ENCODE data around the gene KCNJ10.
"Not testable (repeated sequence)": the region's sequence is repeated elsewhere in the genome, so short reads cannot be mapped to it uniquely, and the experiment has no call there.

The KCNJ10 gene

DNA sequence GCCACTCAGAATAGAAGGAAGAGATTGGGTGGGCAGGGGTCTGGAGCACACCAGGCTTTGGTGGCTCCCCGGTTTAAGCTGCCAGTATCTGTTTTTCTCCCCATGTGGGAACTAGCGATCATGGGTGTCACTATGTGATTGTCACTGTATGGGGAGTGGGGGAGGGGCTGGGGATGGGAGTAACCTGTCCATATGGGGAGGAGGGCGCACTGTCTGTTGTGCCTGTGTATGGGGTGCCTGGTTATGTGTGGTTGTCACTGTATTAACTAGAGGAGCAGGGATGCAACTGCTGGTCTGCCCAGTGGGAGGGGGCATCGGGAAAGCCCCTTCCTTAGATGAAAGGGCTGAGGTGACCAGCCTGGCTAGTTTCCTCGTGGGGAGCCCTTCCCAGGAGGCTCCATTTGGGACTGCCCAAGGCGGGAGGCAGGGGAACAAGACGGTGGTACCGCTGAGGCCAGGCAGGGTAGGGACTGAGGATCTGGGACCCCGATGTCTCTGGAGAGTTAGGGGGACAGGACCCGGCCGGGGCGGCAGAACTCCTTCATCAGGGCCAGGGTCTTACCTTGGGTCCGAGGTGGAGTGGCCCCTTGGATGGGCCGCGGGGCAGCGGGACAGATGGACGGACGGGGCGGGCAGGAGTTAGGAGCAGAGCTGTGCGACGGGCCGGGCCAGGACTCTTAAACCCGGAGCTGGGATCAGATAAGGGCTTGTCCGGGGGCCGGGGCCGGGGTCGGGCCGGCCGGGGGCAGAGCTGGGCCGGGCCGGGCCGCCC is at the start of gene KCNJ10:
Gene KCNJ10 (minus strand): TSS at position 701 of the 772 bp plus-strand sequence. CDS start 27,628 bp downstream, outside the sequence.
- no peak for DNase-seq (ENCODE audit: low read depth)

DNA sequence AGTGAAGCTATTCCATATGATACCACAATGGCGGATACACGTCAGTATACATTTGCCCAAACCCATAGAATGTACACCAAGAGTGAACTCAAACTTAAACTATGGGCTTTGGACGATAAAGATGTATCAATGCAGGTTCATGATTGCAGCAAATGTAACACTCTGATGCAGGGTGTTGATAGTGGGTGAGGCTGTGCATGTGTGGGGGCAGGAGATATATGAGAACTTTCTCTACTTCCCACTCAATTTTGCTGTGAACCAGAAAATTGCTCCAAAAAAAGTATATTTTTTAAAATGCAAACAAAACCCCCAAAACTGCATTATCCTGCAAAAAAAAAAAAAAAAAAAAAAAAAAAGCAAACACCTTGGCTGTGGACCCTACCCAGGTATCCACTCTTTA is 49.0 kb upstream of the KCNJ10 start:
- DNase-seq (ENCODE audit: low read depth) = no peak

DNA sequence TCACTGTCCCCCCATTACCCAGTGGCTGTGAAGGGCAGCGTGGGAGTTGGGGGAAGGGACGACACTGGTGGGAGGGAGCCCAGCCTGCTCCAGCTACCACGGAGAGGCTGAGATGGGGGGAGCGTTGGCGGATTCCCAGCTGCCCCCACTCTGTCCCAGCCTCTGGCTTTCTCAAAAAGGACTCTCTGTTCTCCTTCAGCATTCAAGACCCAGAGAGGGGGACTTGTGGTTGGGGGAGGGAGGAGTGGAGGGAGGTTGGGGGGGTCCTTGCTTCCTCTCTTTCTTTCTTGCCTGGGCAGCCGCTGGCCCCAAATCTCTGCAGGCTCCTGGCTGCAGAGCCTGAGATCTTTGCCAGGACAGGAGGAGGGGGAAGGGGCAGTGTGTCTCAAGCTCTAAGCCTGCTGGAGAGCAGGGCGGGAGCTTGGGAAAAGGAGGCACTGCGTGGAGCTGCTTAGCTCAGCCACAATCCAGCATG is 47.8 kb upstream of the KCNJ10 start:
- DNase-seq (ENCODE audit: low read depth) = no peak

DNA sequence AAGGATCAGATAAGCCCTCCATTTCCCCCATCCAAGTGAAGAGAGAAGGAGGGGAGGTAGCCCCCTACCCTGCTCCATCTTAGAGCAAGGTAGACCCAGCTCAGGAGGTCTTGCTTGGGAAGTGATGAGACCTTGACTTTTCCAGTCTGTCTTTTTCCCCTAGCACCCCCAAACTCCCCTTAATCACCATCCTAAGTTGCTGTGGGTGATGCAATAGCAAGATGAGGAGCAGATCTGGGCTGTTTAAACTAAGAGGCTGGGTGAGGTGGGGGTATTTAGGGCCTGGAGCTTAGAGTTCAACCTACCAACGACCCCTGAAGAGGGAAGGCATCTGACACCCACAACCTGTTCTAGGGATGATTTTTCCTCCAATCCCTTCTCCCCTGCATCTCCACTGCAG is 47.3 kb upstream of the KCNJ10 start:
- DNase-seq (ENCODE audit: low read depth) = no peak

DNA sequence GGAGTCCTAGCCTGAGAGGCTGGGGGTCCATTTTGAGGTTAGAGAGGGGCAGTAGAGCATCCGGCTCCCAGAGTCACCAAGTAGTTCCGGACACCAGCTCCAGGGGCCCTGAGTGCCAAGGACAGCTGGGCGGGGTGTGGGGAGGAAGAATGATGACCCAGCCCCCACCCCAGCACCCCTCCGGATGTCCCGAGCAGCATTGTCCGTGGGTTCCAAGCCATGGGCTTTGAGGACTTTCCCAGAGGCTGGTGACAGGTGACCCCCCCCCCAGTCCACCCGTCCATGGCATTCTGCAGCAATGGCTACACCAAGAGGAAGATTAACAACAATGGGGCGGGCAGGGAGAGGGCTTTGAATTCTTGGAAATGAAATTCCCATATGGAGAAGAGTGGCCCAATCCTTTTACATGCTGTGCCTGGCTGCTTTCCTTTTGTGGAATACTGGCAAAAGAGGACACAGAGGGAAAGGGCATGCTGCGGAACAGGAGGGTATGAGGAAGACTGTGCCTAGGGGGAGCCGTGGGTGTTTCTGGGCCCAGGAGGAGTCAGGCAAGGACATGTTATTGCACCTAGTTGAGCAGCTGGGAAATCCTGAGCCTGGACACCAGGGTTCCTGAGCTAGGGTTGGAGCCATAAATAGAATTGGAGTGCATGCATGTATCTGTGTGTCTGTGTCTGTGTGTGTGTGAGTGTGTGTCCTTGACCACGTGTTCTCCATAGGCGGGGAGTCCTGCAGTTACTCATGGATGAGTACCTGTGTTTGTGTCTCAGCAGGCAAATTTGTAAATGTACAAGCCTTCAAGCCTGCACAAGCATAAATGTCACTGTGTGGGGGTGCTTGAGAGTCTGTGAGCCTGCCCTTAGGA is 46.6 kb upstream of the KCNJ10 start:
- no peak for DNase-seq (ENCODE audit: low read depth)

DNA sequence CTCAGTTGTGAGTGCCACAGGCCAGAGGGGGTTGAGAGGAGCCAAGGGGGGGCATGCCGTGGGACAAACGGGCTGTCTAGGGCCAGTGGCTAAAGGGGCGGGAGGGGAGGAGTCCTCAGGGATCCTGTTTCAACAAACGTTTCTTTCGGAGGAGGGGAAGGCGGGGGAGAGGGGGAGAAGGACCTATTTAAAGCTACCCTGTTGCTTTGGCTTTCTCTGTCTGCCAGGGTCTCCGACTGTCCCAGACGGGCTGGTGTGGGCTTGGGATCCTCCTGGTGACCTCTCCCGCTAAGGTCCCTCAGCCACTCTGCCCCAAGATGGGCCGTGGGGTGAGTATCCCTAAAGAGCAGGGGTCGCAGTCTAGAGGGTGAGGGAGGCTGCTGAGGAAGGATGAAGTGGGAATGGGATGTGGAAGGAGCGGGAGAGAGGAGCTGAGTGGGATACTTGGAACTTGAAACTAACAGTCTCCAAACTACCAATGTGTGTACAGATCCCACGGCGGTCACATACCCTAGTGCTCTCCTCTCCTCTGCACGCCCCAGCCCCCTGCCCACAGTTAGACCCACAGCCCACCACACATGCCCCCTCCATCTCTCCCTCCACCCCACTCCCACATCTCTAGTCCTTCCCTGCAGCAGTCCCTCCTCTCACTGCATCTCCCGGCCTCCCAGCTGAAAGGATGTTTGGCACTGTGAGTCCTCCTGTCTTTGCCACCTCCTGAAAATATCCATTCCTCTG is 45.8 kb upstream of the KCNJ10 start, which contains the start of gene ATP1A2:
Gene ATP1A2 (plus strand): TSS at position 215 of the 738 bp plus-strand sequence. CDS start 103 bp downstream, at position 318.
- no peak for DNase-seq (ENCODE audit: low read depth)

DNA sequence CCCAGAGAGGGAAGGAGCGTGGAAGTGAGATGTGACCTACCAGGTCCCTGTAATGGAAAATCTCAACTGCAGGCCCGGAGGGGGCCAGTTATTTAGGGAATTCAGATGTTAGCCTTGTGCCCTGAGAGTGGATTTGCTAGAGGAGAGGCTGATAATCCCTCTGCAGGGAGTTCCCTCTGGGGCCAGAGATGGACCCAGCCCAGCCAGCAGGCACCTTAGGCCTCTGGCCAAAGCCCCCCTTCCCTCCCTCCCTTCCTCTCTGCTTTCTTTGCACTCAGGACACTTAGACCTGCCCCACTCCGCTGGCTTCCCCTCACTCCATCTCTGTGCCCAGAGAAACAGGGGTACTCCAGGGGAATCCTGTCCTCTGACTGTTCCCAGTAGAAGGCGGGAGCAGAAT is 44.1 kb upstream of the KCNJ10 start:
- no peak for DNase-seq (ENCODE audit: low read depth)

DNA sequence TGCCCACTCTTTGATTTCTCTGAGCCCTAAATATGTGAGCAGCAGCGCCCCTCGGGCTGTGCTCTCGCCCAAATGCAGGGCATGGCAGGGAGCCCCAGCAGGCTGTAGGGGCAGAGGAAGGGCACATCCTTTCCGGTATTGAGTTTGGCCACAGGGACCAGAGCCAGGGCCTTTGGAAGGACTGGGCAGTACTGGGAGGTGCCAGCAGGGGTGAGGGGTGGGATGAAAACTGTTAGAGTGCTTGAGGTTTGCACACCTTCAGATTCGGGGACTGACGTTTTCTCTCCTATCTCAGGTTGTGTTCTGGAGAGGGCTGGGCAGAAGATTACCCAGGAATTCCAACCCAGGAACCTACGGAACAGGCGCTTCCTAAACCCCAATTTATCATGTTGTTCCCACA is 43.4 kb upstream of the KCNJ10 start:
- no peak for DNase-seq (ENCODE audit: low read depth)

DNA sequence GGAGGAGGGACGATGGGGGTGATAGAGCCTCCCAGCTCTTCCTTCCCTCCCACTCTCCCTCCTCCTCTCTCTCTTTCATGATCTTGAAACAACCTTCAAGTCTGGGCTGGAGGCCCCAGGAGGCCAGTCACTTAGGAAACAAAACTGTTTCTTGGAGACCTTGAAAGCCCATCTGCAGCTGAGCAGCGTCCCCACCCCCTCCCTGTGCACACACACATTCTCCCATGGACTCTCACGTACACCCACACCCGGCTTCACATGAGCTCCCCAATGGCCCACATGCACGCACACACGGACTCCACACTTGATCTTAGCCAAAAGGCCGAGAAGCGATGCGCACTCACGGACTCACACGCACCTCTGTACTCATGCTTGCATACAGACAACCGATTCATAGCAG is 42.4 kb upstream of the KCNJ10 start:
- DNase-seq (ENCODE audit: low read depth) = no peak

DNA sequence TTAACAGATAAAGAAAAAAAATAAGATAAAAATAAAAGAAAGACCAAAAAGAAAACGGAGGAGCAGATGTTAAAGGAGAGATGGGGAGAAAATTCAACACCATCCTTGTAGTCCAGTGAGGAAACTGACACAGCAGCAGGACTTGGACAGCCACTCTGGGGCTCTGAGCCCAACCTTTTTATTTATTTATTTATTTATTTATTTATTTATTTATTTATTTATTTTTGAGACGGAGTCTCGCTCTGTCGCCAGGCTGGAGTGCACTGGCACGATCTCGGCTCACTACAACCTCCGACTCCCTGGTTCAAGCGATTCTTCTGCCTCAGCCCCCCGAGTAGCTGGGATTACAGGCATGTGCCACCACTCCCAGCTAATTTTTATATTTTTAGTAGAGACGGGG is 41.5 kb upstream of the KCNJ10 start:
- not testable (repeated sequence) for DNase-seq (ENCODE audit: low read depth)

DNA sequence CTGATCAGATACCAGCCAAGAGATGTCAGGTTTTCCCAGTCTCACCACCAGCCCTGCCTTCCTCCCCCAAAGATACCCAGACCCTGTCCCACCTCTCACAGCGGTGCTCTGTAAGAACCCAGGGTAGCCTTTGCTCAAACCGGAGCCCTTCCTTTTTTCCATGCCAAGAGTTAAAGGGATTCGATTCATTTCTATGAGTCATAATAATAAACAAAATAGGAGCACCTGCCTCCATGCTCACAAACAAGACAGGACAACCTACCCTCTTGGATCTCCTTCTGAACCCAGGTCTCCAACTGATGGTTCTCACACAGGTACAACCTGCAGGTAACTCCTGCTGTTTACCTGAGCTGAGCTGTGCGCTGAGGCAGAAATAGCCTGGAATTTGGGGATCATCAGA is 39.7 kb upstream of the KCNJ10 start:
- DNase-seq (ENCODE audit: low read depth) = no peak

DNA sequence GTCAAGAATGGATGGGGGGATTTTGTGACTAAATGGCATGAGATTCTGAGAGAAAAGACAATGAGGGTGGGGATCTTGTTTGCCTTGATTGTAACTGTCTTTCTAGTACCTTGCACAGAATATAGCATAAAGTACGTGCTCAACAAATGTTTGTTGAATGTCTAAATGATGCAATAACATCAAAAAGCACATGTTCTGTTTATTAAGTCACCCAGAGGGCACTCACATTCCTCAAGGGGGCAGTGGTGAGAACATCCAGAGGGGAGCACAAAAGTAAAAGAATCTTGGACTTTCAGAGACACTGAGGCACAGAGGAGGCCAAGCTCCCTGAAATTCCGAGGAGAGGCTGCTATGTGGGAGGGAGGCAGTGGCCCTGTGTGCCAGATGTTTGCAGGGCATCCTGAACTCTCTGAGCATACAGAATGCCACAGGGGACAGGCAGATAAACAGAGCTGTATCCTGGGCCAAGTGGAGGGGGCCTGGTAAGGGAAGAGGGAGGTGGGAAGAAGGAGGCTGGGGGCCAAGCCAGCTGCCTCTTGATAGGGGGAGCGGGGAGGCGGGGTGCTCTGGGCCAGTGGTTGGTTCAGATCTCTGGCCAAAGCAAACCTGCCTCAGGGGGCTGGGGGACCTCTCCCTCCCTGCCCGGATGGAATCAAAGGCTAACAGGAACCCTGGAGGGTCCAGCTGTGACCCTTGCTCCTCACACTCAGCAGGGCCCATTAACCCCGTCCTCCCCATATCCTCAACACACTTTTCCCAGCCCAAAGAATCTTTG is 39.1 kb upstream of the KCNJ10 start:
- DNase-seq (ENCODE audit: low read depth) = no peak

DNA sequence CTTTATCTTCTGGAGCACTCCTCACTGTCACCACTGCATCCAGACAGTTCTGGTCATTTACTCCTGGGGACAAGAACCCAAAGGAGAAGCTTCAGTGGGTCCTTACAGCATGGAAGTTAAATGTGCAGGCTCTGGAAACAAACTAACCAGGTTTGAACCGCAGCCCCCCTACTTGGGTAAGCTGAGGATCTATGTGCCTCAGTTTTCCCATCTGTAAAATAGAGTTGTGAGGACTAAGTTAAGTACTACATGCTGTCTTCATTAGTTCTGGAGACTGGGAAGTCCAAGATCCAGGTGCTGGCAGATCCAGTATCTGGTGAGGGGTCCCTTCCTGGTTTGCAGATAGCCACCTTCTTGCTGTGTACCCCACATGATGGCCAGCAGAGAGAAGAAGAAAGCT is 37.6 kb upstream of the KCNJ10 start:
- DNase-seq (ENCODE audit: low read depth) = no peak

DNA sequence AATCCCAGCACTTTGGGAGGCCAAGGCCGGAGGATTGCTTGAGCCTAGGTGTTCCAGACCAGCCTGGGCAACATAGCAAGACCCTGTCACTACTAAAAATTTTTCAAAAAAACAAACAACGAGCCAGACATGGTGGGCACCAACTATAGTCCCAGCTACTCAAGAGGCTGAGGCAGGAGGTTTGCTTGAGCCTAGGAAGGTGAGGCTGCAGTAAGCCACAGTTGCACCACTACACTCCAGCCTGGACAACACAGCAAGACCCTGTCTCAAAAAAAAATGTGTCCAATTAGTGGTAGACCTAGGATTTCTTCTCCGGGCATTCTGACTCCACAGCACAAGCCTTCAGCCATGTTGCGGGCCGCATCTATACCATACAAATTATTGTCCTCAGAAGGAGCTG is 35.2 kb upstream of the KCNJ10 start:
- DNase-seq (ENCODE audit: low read depth) = no peak

DNA sequence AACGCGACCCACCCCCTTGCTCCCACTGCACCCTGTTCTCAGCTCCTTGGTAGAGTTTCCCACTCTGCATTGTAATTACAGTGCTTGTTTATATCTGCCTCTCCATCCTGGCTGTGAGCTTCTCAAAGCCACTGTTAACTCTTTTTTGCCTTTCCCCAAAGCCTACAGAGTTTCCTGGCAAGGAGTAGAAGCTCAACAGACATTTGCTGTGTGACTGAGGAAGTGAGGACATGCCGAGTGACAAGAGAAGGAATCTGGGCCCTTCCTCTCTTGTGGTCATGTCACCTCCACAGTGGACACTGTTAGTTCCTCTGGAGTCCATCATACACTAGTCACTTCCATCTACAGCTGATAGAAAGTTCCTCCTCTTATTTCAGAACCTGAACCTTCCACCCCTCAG is 34.5 kb upstream of the KCNJ10 start:
- DNase-seq (ENCODE audit: low read depth) = no peak

DNA sequence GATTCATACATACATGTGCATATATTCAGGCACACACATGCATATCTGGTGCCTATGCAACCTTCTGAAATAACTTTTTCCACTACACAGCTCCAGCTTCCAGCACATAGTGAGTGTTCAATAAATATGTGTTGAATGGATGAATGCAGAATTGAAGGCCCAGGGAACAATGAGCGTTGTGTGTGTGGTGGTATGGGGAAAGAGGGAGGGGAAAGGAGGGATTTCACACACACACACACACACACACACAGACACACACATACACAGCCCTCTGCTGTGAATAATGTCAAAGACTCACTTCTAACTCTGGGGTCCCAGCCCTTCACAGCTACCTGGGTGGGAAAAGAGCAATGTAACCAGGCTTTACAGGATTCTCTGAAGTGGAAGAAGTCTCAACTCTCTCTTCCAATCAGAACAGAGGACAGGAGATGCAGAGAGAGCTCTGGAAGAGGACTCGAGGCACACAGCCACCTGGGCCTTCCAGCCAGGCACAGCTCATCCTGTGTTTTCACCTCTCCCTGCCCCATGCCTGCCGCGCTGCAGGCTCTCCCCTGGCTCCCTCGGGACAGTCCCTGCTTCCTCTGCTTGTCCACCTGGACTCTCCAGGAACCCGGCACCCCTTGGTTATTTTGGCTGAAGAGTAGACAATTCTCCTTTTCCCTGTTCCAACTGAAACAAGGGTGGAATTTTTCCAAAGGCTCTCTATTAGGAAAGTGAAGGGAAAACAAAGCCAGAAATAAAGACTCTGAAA is 33.9 kb upstream of the KCNJ10 start:
- no peak for DNase-seq (ENCODE audit: low read depth)

DNA sequence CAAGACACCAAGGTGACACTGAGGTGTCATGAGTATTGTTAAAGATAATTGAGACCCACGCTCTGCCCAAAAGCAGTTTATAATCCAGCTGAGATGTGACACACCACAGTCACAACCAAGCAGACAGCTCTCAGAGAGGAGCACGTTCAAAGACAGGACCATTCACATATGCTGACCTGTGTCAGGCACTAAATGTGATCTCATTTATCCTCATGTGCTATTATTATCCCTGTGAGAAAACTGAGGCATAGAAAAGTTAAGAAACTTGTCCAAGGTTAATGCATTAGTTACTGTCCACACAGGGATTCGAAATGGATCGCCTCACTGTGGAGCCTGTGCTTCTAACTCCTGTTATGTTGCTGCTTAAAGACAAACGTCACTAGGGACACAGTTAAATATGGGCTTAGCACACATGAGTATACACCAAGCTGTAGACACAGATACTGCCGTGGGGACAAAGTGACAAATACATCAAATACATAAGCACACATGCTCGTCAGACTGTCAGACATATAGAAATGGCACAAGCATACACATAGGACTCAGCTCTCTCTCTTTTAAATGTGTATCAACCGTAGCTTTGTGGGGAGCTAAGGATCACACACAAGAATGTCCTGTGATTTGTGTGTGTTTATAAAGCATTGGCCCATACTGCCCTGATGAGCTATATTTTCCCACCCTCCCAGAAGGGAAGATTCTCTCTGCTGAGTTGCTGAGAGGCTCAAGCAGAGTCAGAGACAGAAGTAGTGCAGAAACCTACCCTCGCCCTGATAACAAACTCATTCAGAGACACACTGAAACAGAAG is 32.0 kb upstream of the KCNJ10 start:
- DNase-seq (ENCODE audit: low read depth) = no peak

DNA sequence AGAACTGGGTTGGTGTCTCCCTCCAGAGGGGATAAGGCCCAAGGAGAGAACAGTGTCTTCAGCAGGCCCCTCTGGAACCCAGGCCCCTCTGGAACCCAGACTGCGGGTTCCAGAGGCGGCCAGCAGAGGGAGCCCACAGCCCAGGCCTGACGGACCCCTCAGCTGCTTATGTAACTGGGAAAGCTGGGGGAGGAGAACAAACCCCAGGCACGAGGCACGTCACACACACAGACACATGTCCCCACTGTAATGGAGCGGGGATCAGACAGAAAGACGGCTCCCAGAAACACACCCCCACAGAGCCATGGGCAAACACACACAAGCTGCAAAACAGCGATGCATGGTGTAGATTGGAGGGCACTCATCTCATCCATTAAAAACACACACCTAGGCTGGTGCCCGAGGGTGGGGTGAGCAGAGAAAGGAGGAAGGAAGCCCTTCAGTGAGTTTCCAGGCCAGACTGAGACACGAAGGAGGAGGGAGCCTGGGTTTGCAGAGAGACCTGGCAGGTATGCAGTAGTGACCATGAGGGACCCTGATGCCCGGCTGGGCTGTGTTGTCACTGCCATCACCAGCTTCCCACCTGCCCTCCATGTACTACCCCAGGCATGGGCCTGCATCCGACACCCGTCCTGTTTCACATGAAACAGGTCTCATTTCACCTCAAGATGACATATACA is 31.2 kb upstream of the KCNJ10 start:
- DNase-seq (ENCODE audit: low read depth) = no peak

DNA sequence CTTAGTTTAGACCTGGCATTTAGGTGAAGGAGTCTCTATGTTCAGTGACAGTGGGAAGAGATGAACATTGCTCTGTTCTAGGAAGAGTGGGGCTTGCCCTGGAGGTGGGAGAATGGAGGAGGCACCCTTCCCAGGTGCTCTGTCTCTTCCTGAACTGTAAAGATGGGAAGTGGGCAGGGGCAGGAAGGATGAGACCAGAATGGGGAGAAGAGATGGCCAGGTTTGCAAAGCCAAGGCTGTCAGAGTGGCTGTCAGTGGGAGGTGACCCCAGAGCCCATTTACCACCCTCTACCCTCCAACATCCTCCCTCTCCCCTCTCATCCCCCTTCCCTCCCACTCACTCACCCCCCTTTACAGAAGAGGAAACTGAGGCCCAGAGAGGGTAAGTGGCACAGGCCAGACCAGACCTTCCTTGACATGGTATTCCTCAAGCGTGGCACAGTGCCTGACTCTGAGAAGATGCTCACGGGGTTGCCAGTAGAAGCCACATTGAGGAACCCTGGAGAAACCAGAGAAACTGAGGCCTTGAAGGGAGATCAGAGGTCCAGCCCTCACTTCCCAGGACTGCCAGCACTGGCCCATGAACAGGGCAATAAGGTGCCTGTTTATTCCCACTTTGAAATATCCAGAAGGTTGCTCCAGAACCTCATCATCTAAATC is 29.9 kb upstream of the KCNJ10 start:
- no peak for DNase-seq (ENCODE audit: low read depth)
